Measurements from ENCODE around the gene CIRBP.
A peak's percentile ranks its signal among the peaks of the same experiment; 100 is the strongest.
"Not testable (repeated sequence)": the region's sequence is repeated elsewhere in the genome, so short reads cannot be mapped to it uniquely, and the experiment has no call there.

CIRBP gene

GRCh38 chr19:1243768-1244692 is 25.1 kb upstream of the CIRBP start:
- DNase-seq (ENCODE audit: low spot score) = peak; percentile 75
- POLR2A ChIA-PET (ENCODE audit: low non-redundant PET) = interaction anchor here (0.6 to 2.8 kb wide), 5 partner anchors 9 to 140 kb away, joined by 3 to 40 read pairs (median 7); partner anchors contain the start of gene CIRBP
- CTCF ChIA-PET = interaction anchor here (0.5 to 4.8 kb wide), 28 partner anchors 8 to 582 kb away, joined by 3 to 116 read pairs (median 5); partner anchors contain the start of gene CIRBP
- peak overlapping the region; percentile 100 for H3K27ac ChIP-seq
- peak; percentile 93 for TF ChIP-seq CTCF (conservative IDR thresholded peaks at IDR 0.05; ENCODE audit: low read depth)

- ChIA-PET CTCF (interaction anchor here (0.5 to 4.8 kb wide), 25 partner anchors 8 to 581 kb away, joined by 3 to 116 read pairs (median 5); partner anchors contain the start of gene CIRBP), POLR2A (ENCODE audit: low non-redundant PET) (interaction anchor here (0.6 to 2.8 kb wide), 4 partner anchors 19 to 141 kb away, joined by 3 to 40 read pairs (median 8); partner anchors contain the start of gene CIRBP)
- TF ChIP-seq CTCF (conservative IDR thresholded peaks at IDR 0.05; ENCODE audit: low read depth) = peak; percentile 33; the same call in 1 of the 2 replicates
- no peak for DNase-seq (ENCODE audit: low spot score)
- peak overlapping the region; percentile 100 for H3K27ac ChIP-seq
These were observed 24.3 kb upstream of the CIRBP start for GRCh38 chr19:1244693-1245451.

GRCh38 chr19:1245494-1246264 is 23.5 kb upstream of the CIRBP start:
- CTCF ChIA-PET = interaction anchor here (1.0 to 4.8 kb wide), 3 partner anchors 19 to 210 kb away, joined by 3 to 116 read pairs (median 10); partner anchors contain the start of gene CIRBP

GRCh38 chr19:1246265-1247087 is 22.7 kb upstream of the CIRBP start:
- ChIA-PET POLR2A (ENCODE audit: low non-redundant PET) (interaction anchor here (0.6 to 0.7 kb wide), 2 partner anchors 8 to 22 kb away, joined by 4 to 6 read pairs; no protein-coding TSS in a partner anchor), CTCF (interaction anchor here (1.0 to 4.8 kb wide), 2 partner anchors 18 to 209 kb away, joined by 3 to 116 read pairs; partner anchors contain the start of gene CIRBP)
- DNase-seq (ENCODE audit: low spot score) = not testable (repeated sequence)
- H3K27ac ChIP-seq = peak overlapping the region; percentile 100

More at GRCh38 chr19:1245494-1246264, 23.5 kb upstream of the CIRBP start:
- H3K27ac ChIP-seq = peak overlapping the region; percentile 100
- no peak for TF ChIP-seq CTCF (conservative IDR thresholded peaks at IDR 0.05; ENCODE audit: low read depth)
- no peak for DNase-seq (ENCODE audit: low spot score)
- POLR2A ChIA-PET (ENCODE audit: low non-redundant PET) = interaction anchor here (2.8 kb wide), 1 partner anchor 23 kb away, joined by 40 read pairs; the partner anchor contains the start of gene CIRBP

- CTCF ChIA-PET = no interaction called here
- H3K27ac ChIP-seq = peak overlapping the region; percentile 100
- no peak for TF ChIP-seq CTCF (conservative IDR thresholded peaks at IDR 0.05; ENCODE audit: low read depth)
- POLR2A ChIA-PET (ENCODE audit: low non-redundant PET) = no interaction called here
- no peak for DNase-seq (ENCODE audit: low spot score)
These were observed 21.4 kb upstream of the CIRBP start for GRCh38 chr19:1247748-1248138.

Measured in RWPE1 (cell line).